GM19240 (cell line): ENCODE results near the gene PDZD4.

Experiments
- DNase-seq: peaks from one replicate; pipeline ENCODE4 v3.0.0; 2011; ENCODE audit warnings: low spot score; ENCODE audit not compliant: insufficient read length

The PDZD4 gene

GRCh38 chrX:153829799-153830639 is at the start of gene PDZD4:
Gene PDZD4, minus strand, starts transcription at chrX:153830544. Its CDS starts 246 bp downstream, at chrX:153830298.
- peak; percentile 1 for DNase-seq

GRCh38 chrX:153879741-153880439 is 49.5 kb upstream of the PDZD4 start:
- no peak for DNase-seq

- no peak for DNase-seq
These were observed 48.8 kb upstream of the PDZD4 start for GRCh38 chrX:153878969-153879653.

- DNase-seq = no peak
These were observed 48.0 kb upstream of the PDZD4 start for GRCh38 chrX:153878345-153878744.

GRCh38 chrX:153877571-153878261 is 47.4 kb upstream of the PDZD4 start:
- DNase-seq = no peak

- no peak for DNase-seq
These were observed 45.8 kb upstream of the PDZD4 start for GRCh38 chrX:153876112-153876491.

GRCh38 chrX:153875391-153876111 is 45.2 kb upstream of the PDZD4 start:
- peak; percentile 51 for DNase-seq

GRCh38 chrX:153874366-153875125 is 44.2 kb upstream of the PDZD4 start:
- DNase-seq = no peak

- DNase-seq = no peak
These were observed 43.7 kb upstream of the PDZD4 start for GRCh38 chrX:153874085-153874365.

- DNase-seq = no peak
These were observed 43.1 kb upstream of the PDZD4 start for GRCh38 chrX:153873282-153874084.

GRCh38 chrX:153871946-153872878 is 41.9 kb upstream of the PDZD4 start:
- no peak for DNase-seq

GRCh38 chrX:153871451-153871850 is 41.1 kb upstream of the PDZD4 start:
- DNase-seq = no peak

- DNase-seq = no peak
These were observed 40.5 kb upstream of the PDZD4 start for GRCh38 chrX:153870791-153871360.

GRCh38 chrX:153870288-153870690 is 39.9 kb upstream of the PDZD4 start:
- no peak for DNase-seq

GRCh38 chrX:153869473-153870287 is 39.3 kb upstream of the PDZD4 start:
- DNase-seq = no peak

- no peak for DNase-seq
These were observed 38.5 kb upstream of the PDZD4 start for GRCh38 chrX:153868576-153869472.
